Measurements from ENCODE around the gene PTCRA.
"Not testable (repeated sequence)": the region's sequence is repeated elsewhere in the genome, so short reads cannot be mapped to it uniquely, and the experiment has no call there.

DNA sequence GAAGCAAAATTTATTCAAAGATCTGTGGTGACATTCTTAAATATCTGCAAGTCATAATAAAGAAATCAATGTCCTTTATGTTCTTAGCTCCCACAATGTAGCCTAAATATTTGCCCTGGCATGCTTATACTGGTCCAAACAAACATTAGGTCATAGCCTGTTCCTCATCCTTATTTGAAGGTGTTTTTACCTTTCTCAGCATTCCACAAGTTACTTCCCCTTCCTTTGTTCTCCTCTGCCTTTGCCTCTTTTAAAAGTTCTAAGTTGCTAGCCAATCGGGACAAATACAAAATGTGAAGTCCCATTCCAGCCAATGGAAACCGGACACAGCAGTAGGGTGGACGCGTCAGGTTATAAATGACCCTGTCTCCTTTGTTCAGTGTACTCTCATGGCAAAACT is 38.6 kb downstream of the PTCRA start:
- TF ChIP-seq POLR2A (IDR thresholded peaks at IDR 0.05; ENCODE audit: low read length); GATA1 (IDR thresholded peaks at IDR 0.05; ENCODE audit: low read depth, low read length): not testable (repeated sequence)

Measured in erythroblast (primary cell).